Esophagus muscularis mucosa (tissue), 4 donors: ENCODE data around the gene MBD6.

ENCODE experiments used
- EP300 ChIP-seq: sonication (generic); formaldehyde crosslinking; IDR thresholded peaks from one replicate; pipeline ENCODE4 v1.6.1; 2017; ENCODE audit warnings: antibody characterized with exemption
- POLR2A ChIP-seq: fragments of 450-650 bp; IDR thresholded peaks from one replicate; pipeline ENCODE4 v1.6.1; 2017; ENCODE audit warnings: antibody characterized with exemption, moderate library complexity, mild to moderate bottlenecking, low read depth
- TF ChIP-seq, protein P1 (sequence below), 3 experiments: fragments of 200-600 bp in 2 of 3; fragments of 450-650 bp in 1 of 3; sonication (generic) in 2 of 3; IDR thresholded peaks; one replicate each; pipeline ENCODE4 v1.5.1; 2017 to 2019; ENCODE audit warnings: antibody characterized with exemption in 3 of 3, mild to moderate bottlenecking in 2 of 3, moderate library complexity in 1 of 3

DNA sequence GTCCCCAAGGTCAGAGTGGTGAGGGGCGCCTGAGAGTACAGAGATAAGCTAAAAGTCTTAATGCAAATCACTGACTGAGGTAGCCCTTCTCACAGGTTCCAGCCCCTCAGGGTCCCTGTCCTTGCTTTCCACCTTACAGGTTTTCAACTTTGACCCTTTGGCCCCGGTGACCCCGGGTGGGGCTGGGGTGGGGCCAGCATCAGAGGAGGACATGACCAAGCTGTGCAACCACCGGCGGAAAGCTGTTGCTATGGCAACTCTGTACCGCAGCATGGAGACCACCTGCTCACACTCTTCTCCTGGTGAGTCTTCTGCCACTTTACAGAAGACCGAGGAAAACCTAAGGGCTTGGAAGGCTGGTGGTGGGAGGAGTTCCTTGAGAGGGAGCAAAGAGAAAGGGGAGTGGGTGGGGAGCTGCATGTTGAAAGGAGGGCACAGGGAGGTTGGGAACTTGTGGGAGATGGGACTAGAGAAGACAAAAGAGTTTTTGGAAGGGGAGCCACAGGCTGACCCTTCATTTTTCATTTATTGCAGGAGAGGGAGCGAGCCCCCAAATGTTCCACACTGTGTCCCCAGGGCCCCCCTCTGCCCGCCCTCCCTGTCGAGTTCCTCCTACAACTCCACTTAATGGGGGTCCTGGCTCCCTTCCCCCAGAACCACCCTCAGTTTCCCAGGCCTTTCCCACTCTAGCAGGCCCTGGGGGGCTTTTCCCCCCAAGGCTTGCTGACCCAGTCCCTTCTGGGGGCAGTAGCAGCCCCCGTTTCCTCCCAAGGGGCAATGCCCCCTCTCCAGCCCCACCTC lies 2.4 kb downstream of the MBD6 start:
- TF ChIP-seq, protein P1, sequence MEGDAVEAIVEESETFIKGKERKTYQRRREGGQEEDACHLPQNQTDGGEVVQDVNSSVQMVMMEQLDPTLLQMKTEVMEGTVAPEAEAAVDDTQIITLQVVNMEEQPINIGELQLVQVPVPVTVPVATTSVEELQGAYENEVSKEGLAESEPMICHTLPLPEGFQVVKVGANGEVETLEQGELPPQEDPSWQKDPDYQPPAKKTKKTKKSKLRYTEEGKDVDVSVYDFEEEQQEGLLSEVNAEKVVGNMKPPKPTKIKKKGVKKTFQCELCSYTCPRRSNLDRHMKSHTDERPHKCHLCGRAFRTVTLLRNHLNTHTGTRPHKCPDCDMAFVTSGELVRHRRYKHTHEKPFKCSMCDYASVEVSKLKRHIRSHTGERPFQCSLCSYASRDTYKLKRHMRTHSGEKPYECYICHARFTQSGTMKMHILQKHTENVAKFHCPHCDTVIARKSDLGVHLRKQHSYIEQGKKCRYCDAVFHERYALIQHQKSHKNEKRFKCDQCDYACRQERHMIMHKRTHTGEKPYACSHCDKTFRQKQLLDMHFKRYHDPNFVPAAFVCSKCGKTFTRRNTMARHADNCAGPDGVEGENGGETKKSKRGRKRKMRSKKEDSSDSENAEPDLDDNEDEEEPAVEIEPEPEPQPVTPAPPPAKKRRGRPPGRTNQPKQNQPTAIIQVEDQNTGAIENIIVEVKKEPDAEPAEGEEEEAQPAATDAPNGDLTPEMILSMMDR (IDR thresholded peaks at IDR 0.05): no peak
- TF ChIP-seq POLR2A (no peak), EP300 (no peak)
